GM12892 (cell line): ENCODE measurements around the gene FCHO1.

Experiments used
- POLR2A ChIP-seq: IDR thresholded peaks from 2 replicates; pipeline ENCODE4 v1.6.1; 2011; ENCODE audit warnings: low read depth, low read length, control low read depth
- TAF1 ChIP-seq: IDR thresholded peaks from 2 replicates; pipeline ENCODE4 v1.6.1; 2011; ENCODE audit warnings: low read depth, mild to moderate bottlenecking, control low read depth, low read length, borderline replicate concordance

DNA sequence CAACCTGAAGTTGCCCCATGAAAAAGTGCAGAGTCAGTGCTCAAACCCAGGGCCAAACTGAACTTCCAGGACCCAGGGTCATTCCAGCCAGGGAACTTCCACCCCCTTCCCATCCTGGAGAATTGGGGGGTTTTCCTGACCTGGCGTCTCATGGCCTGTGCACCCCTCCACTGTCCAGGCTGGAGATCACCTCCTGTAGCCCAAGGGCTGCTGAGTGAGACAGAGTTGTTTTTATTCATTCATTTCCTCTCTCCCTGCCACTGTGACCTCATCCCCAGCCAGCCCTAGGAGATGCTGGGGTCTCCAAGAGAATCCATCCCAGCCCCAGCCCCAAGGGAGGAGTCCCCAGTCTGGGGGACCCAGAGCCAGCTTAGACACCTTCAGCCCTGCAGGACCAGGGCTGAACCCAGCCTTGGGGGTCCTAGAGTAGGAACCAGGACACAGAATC, 4.2 kb downstream of the FCHO1 start:
- TF ChIP-seq POLR2A (no peak), TAF1 (no peak)
